GM12873 (cell line): ENCODE results near the gene OR13C5.
"Not testable (repeated sequence)": the region's sequence is repeated elsewhere in the genome, so short reads cannot be mapped to it uniquely, and the experiment has no call there.

Experiments used
- TF ChIP-seq, protein P1 (sequence below): IDR thresholded peaks from 2 replicates; pipeline ENCODE4 v1.5.1; 2012; ENCODE audit warnings: low read depth, mild to moderate bottlenecking, moderate library complexity, low read length, control low read depth; ENCODE audit not compliant: insufficient read depth; ENCODE audit errors: missing control alignments

Gene OR13C5, protein sequence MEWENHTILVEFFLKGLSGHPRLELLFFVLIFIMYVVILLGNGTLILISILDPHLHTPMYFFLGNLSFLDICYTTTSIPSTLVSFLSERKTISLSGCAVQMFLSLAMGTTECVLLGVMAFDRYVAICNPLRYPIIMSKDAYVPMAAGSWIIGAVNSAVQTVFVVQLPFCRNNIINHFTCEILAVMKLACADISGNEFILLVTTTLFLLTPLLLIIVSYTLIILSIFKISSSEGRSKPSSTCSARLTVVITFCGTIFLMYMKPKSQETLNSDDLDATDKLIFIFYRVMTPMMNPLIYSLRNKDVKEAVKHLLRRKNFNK

DNA sequence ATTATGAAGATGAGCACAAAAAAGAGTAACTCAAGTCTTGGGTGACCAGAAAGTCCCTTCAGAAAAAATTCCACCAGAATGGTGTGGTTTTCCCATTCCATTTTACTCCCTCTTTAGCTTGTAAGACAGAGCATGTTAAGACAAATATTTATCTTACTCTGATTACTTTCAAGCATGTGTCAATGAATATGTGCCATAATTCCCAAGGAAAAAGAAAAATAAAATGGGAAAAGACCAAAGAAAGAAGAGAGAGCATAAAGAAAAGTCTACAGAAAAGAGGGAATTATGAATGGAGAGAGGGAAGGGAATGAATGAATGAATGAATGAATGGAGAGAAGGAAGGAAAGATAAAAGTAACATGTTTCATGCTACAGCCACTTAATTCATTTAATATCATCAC, at the start of gene OR13C5:
OR13C5 (minus strand) TSS at position 101 of the 400 bp plus-strand sequence; CDS start at position 101, 0 bp downstream.
- TF ChIP-seq, protein P1, sequence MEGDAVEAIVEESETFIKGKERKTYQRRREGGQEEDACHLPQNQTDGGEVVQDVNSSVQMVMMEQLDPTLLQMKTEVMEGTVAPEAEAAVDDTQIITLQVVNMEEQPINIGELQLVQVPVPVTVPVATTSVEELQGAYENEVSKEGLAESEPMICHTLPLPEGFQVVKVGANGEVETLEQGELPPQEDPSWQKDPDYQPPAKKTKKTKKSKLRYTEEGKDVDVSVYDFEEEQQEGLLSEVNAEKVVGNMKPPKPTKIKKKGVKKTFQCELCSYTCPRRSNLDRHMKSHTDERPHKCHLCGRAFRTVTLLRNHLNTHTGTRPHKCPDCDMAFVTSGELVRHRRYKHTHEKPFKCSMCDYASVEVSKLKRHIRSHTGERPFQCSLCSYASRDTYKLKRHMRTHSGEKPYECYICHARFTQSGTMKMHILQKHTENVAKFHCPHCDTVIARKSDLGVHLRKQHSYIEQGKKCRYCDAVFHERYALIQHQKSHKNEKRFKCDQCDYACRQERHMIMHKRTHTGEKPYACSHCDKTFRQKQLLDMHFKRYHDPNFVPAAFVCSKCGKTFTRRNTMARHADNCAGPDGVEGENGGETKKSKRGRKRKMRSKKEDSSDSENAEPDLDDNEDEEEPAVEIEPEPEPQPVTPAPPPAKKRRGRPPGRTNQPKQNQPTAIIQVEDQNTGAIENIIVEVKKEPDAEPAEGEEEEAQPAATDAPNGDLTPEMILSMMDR, result not testable (repeated sequence)

DNA sequence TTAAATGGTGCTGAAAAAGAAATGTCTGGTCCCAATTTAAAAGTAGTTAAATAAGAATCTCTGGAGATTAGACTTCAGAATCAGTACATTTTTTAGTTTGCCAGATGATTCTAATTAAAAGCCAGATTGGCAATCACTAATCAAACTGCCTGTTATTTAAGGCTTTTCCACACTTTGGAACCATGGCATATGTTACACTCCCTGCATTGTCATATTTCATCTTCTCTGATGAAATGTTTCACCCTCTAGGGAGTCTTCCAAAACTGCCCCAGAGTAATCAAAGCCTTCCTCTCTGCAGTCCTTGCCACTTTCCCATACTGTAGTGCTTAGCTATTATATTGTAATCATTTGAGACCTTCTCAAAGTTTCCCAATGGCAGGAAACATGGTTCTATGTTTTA, 36.2 kb upstream of the OR13C5 start:
- TF ChIP-seq, protein P1, result no peak

DNA sequence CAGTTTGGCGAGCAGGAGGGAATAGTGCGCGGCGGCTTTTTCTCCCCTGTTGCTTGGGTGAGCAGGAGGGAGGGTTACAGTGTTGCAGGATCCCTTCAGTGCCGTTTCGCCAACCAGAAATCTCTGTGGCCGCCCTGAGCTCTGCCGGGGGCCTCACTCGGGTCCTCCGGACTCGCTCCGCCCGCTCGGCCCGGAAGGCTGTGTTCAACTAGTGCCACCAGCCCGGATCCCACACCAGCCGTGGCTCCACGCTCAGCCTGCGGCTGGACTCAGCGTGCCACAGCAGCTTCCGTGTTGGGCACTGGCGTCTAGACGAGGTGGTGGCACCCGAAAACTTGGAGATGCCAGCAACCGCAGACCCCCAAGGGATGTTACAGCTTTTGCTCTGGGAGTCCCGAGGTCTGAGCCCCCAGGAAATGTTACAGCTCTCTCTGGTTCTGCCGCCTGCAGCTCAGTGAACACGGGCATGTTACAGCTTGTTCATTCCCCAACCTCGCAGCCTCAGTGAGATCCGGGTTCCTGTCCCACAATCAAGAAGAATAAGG, 34.8 kb upstream of the OR13C5 start:
- TF ChIP-seq, protein P1, result no peak

DNA sequence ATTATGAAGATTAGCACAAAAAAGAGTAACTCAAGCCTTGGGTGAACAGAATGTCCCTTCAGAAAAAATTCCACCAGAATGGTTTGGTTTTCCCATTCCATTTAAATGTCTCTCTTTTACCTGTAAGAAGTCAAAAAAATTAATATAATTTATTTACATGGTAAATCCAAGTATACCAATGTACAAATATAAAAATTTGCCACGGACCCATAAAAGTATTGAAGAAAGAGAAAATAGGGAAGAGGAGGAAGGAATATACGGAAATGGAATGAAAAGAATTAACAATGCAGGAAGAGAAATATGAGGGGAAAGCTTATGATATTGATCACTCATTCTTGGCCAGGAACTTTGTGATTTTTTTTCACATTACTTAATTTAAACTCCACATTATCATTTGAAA, 18.9 kb upstream of the OR13C5 start, which contains the start of gene OR13C9:
OR13C9 (minus strand) TSS at position 101 of the 400 bp plus-strand sequence; CDS start at position 101, 0 bp downstream.
- TF ChIP-seq, protein P1, result no peak

DNA sequence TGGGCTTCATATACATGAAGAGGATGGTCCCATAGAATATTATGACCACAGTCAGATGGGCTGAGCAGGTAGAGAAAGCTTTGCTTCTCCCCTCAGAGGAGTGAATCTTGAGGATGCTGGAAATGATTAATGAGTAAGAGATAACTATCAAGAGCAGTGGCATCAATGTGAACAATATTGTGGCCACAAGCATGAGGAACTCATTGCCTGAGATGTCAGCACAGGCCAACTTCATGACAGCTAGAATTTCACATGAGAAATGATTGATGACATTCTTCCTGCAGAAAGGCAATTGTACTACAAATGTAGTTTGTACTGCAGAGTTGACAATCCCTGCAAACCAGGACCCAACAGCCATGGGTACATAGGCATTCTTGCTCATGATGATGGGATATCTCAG, 18.2 kb upstream of the OR13C5 start:
- TF ChIP-seq, protein P1, result no peak

DNA sequence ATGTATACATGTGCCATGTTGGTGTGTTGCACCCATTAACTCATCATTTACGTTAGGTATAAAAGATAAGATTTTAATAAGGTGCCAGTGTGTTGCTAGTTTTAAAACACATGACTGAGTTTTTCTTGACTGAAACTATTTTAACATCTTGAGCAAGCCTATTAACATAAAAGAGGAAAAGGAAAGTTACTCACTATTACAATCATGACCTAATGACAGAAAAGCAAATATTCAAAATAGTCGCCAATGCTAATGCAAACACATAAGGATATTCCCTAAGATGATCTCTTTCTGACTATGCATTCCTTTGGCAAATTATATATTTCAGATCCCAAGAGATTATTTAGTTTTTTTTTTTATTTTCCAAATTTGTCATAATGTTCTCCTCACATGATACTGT, 12.0 kb upstream of the OR13C5 start:
- TF ChIP-seq, protein P1, result no peak

DNA sequence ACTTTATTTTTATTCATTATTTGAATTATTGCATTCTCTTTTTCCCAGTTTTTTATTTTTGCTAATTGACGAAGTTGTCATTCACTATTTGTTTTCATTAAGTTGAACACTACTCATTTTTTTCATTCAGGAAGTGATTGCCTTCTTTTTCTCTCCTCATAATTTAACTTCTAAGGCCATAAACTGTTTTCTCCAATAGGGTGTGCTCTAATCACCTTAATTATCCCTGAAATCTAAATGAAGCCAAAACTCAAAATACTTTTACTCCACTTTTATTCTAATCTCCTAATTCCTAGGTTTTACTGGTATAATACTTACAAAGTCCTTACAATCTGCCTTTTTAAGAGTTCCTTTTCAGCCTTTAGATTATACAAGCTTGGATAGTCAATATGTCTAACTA, 9.1 kb upstream of the OR13C5 start:
- TF ChIP-seq, protein P1, result no peak
